Testis (tissue), 2 donors: ENCODE data around the gene PPT2.

ENCODE experiments used
- POLR2A ChIP-seq: fragments of 450-650 bp; IDR thresholded peaks from one replicate; pipeline ENCODE4 v1.6.1; 2017; ENCODE audit warnings: antibody characterized with exemption, mild to moderate bottlenecking, moderate library complexity
- TF ChIP-seq, protein P1 (sequence below), 3 experiments: fragments of 450-650 bp in 2 of 3; fragments of 200-600 bp in 1 of 3; sonication (generic) in 1 of 3; IDR thresholded peaks; one replicate each; pipeline ENCODE4 v1.5.1; 2016 to 2019; ENCODE audit warnings: antibody characterized with exemption in 3 of 3, mild to moderate bottlenecking in 2 of 3, moderate library complexity in 1 of 3

DNA sequence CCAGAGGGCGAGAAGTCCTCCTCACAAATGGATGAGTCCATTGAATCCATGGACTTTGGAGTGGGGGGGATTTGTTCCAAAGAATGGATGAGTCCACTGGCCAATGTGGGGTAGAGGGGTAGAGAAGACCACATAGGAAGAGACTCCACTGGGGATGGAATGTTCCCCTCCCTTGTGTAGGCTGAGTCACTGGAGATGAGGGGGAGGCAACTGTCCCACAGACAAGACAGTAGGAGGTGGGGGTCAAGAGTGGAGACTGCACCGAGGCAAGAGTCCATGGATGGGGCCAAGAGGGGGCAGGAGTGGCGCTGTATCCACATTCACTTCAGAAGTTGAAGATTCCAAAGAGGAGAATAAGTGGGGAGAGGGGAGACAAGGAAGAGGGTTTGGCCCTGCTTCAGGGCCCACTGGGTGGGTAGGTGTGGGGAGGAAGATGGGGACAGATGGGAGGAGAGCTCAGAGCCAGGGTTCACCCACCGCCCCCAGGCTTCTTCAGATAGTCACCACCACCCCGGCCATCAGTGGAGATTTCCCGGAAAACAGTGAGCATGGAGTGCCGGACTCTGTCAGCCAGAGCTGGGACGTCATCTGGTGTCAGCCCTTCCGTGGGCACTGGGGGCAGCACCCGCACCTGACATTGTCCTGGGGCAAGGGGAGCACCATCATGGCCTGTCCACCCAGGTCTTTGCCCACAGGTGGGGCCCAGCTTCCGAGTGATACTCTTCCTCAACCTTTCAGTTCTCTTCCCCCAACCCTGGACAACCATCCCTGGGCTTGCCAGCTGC is 15.1 kb downstream of the PPT2 start:
- TF ChIP-seq, protein P1, sequence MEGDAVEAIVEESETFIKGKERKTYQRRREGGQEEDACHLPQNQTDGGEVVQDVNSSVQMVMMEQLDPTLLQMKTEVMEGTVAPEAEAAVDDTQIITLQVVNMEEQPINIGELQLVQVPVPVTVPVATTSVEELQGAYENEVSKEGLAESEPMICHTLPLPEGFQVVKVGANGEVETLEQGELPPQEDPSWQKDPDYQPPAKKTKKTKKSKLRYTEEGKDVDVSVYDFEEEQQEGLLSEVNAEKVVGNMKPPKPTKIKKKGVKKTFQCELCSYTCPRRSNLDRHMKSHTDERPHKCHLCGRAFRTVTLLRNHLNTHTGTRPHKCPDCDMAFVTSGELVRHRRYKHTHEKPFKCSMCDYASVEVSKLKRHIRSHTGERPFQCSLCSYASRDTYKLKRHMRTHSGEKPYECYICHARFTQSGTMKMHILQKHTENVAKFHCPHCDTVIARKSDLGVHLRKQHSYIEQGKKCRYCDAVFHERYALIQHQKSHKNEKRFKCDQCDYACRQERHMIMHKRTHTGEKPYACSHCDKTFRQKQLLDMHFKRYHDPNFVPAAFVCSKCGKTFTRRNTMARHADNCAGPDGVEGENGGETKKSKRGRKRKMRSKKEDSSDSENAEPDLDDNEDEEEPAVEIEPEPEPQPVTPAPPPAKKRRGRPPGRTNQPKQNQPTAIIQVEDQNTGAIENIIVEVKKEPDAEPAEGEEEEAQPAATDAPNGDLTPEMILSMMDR (IDR thresholded peaks at IDR 0.05), result no peak
- TF ChIP-seq POLR2A, result no peak
